ENCODE results near the gene RGS7. TPM values are rescaled to one million over a fixed set of nuclear protein-coding genes. Genes with fewer than 3 reads are reported as not detected.
"Not testable (repeated sequence)": the region's sequence is repeated elsewhere in the genome, so short reads cannot be mapped to it uniquely, and the experiment has no call there.

Gene RGS7
- total and polyA plus RNA-seq, 5 experiments from 2014 or later: not detected

DNA sequence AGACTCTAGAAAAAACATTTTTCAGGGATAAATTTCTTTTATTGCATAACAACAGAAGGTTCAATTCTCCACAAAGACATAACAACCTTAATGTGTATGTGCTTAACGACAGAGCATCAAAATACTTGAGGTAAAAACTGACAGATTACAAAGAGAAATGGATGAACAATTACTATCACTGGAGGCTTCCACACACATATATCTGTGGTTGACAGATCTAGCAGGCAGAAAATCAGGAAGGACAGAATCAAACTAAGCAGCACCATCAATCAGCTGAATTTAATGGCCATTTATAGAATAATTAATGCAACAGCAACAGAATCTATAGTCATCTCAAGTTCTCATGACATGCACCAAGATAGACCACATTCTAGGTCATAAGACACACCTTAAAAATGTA is 439.0 kb downstream of the RGS7 start:
- H3K9me3 Mint-ChIP-seq: peaks cover 3 to 17% (median 10%) of the 10 kb centered on the region in 9 donors
- H3K27ac Mint-ChIP-seq: no peak overlapping the region
- POLR2A ChIA-PET: no interaction called here
- ATAC-seq: no peak
- no peaks in the 10 kb centered on the region for H3K4me1 Mint-ChIP-seq
- no peak for DNase-seq
- H3K4me3 Mint-ChIP-seq: no peak overlapping the region
- H3K27me3 Mint-ChIP-seq: peaks cover 0 to 2% (median 0%) of the 10 kb centered on the region in 5 donors
- no peaks in the 10 kb centered on the region for H3K36me3 Mint-ChIP-seq

DNA sequence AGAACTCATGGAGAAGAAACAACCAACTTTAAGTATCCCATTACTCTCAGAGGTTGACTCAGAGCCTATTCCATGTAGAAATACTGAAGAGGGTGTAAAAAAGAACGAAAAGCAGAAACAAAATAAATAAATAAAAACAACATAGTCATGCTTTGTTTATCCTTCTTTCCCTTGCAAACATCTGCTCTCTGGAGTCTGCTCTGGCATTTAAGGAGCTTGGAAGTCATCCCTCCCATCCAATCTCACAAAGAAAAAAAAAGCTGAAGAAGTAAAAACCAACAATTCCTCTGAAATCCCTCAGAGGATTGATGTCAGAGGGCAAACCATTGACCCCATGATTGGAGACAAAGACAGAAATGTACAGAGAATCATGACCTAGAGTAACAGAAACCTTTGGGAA is 442.5 kb downstream of the RGS7 start:
- H3K4me1 Mint-ChIP-seq: no peaks in the 10 kb centered on the region
- POLR2A ChIA-PET: no interaction called here
- H3K36me3 Mint-ChIP-seq: no peaks in the 10 kb centered on the region

DNA sequence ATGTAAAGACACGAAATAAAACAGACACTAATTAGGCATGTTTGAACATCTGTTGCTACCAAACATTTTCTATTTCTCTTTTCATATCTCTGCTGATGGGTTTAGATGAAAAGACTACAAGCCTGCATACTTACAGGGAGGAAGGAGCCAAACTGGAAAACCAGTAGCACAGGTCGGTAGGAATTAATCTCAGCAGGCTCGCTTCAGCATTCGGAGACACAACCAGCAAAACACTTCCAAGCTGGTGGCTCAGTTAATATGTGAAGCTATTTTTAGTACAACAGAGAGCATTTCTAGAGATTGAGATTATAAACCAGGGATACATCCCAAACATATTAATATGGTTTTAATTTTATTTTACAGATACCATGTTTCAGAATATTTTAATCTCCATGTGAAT is 444.2 kb downstream of the RGS7 start:
- POLR2A ChIA-PET: no interaction called here
- H3K4me1 Mint-ChIP-seq: no peaks in the 10 kb centered on the region
- ATAC-seq (no peak), DNase-seq (no peak)
- H3K4me3 Mint-ChIP-seq: no peak overlapping the region
- peaks cover 0 to 4% (median 0%) of the 10 kb centered on the region in 5 donors for H3K27me3 Mint-ChIP-seq
- peaks cover 0 to 10% (median 2%) of the 10 kb centered on the region in 9 donors for H3K9me3 Mint-ChIP-seq
- H3K36me3 Mint-ChIP-seq: no peaks in the 10 kb centered on the region
- no peak overlapping the region for H3K27ac Mint-ChIP-seq

More for the DNA sequence above, 442.5 kb downstream of the RGS7 start:
- H3K4me3 Mint-ChIP-seq: no peak overlapping the region
- DNase-seq: no peak
- no peak overlapping the region for H3K27ac Mint-ChIP-seq
- H3K9me3 Mint-ChIP-seq: peaks cover 0 to 10% (median 2%) of the 10 kb centered on the region in 9 donors
- no peak for ATAC-seq
- peaks cover 0 to 4% (median 0%) of the 10 kb centered on the region in 5 donors for H3K27me3 Mint-ChIP-seq

GRCh38 chr1:240909701-240910457 is 447.1 kb downstream of the RGS7 start:
- ATAC-seq (no peak), DNase-seq (no peak)
- H3K36me3 Mint-ChIP-seq: no peaks in the 10 kb centered on the region
- no peaks in the 10 kb centered on the region for H3K4me1 Mint-ChIP-seq
- H3K4me3 Mint-ChIP-seq: no peak overlapping the region
- peaks cover 0 to 4% (median 0%) of the 10 kb centered on the region in 5 donors for H3K27me3 Mint-ChIP-seq
- POLR2A ChIA-PET: no interaction called here
- no peak overlapping the region for H3K27ac Mint-ChIP-seq
- peaks cover 0 to 16% (median 3%) of the 10 kb centered on the region in 9 donors for H3K9me3 Mint-ChIP-seq

GRCh38 chr1:240906477-240906876 is 450.5 kb downstream of the RGS7 start:
- no peak overlapping the region for H3K4me3 Mint-ChIP-seq
- no peak for ATAC-seq
- peaks cover 0 to 4% (median 0%) of the 10 kb centered on the region in 5 donors for H3K27me3 Mint-ChIP-seq
- DNase-seq: no peak
- POLR2A ChIA-PET: no interaction called here
- H3K9me3 Mint-ChIP-seq: peaks cover 2 to 34% (median 7%) of the 10 kb centered on the region in 9 donors
- no peaks in the 10 kb centered on the region for H3K4me1 Mint-ChIP-seq
- peaks cover 0 to 5% (median 0%) of the 10 kb centered on the region in 3 donors for H3K36me3 Mint-ChIP-seq
- no peak overlapping the region for H3K27ac Mint-ChIP-seq

DNA sequence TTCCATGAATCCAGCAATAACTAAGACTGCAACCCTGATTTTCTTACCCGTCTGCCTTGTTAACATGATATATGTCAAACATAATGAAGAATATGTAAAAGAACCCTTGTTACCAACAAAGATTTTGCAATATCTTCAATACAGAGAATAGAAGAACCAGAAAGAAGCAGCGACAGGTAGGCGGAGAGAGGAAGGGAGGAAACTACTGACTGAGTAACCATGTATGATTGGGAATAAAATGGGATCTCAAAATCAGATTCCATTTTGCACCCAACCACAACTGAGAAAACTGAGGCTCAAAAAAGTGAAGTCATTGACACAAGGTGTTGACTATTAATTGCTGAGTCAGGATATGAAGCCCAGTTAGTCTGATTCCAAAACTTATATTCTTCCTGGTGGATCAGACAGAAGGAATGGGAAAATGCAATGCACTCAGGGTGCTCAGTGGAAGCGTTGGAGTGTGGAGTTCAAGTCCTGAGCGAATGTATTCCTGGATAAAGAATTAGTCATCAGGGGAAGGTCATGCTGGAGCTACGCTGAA is 451.7 kb downstream of the RGS7 start:
- Mint-ChIP-seq H3K4me3 (no peak overlapping the region), H3K36me3 (peaks cover 0 to 6% (median 0%) of the 10 kb centered on the region in 3 donors), H3K27ac (no peak overlapping the region), H3K27me3 (peaks cover 0 to 3% (median 0%) of the 10 kb centered on the region in 5 donors), H3K9me3 (peaks cover 2 to 35% (median 5%) of the 10 kb centered on the region in 9 donors), H3K4me1 (no peaks in the 10 kb centered on the region)
- no peak for ATAC-seq
- no peak for DNase-seq
- POLR2A ChIA-PET: no interaction called here

- H3K27ac Mint-ChIP-seq, H3K36me3 Mint-ChIP-seq, POLR2A ChIA-PET, DNase-seq, H3K4me3 Mint-ChIP-seq, H3K27me3 Mint-ChIP-seq, H3K4me1 Mint-ChIP-seq, ATAC-seq: not testable (repeated sequence)
- peaks cover 0 to 15% (median 5%) of the 10 kb centered on the region in 9 donors for H3K9me3 Mint-ChIP-seq
These were observed 461.6 kb downstream of the RGS7 start for GRCh38 chr1:240895424-240895823.

DNA sequence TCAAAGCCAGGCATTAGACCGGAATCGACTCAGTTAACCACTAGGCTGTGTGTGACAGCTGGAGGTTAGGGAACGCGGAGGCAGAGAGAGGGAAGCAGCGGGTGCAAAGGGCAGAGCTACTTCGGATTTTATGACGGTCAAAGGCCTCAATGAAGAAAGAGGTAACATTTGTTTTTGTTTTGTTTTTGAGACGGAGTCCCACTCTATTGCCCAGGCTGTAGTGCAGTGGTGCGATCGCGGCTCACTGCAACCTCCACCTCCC is 468.3 kb downstream of the RGS7 start:
- POLR2A ChIA-PET: no interaction called here
- H3K4me3 Mint-ChIP-seq: no peak overlapping the region

DNA sequence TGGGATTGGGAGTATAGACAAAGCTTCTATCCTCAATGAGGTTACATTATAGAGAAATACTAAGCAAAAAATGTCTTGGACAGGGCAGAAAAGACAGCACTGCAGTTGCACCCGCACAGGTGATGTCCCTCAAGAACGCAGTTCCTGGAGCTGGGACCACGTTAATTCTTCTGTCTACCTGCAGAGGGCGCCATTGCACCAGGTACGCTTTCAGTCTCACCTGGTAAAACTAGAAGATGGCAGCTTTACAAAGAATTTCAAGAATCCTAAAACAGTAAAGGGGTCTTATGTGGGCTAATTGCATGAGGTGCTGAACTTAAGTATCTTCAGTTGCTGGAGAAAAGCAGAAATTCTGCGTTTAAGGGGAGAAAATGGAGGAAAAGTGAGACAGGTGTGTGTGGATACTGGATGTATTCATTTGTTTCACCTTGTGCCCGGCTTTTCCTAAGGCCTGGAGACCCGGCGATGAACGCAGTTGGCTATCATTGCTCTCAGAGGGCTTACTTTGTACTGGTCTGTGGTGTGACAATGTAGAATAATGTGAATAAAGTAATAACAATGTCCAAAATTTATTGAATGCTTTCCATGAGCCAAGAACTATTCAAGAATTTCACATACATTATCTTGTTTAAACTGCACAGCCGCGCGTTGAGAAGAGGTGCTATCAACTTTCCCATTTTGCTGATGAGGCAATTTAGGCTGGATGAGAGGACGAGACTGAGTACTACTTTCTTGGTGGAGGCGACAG is 468.8 kb downstream of the RGS7 start:
- no peak for DNase-seq
- H3K4me3 Mint-ChIP-seq: no peak overlapping the region
- no peaks in the 10 kb centered on the region for H3K36me3 Mint-ChIP-seq
- peaks cover 0 to 18% (median 3%) of the 10 kb centered on the region in 9 donors for H3K9me3 Mint-ChIP-seq
- POLR2A ChIA-PET: no interaction called here
- ATAC-seq: no peak
- no peaks in the 10 kb centered on the region for H3K27me3 Mint-ChIP-seq
- no peaks in the 10 kb centered on the region for H3K4me1 Mint-ChIP-seq
- no peak overlapping the region for H3K27ac Mint-ChIP-seq

More for the DNA sequence above, 468.3 kb downstream of the RGS7 start:
- Mint-ChIP-seq H3K27me3 (no peaks in the 10 kb centered on the region), H3K27ac (no peak overlapping the region), H3K36me3 (no peaks in the 10 kb centered on the region), H3K9me3 (peaks cover 0 to 13% (median 3%) of the 10 kb centered on the region in 9 donors), H3K4me1 (no peaks in the 10 kb centered on the region)
- no peak for ATAC-seq
- DNase-seq: no peak

GRCh38 chr1:240883490-240883889 is 473.5 kb downstream of the RGS7 start:
- Mint-ChIP-seq H3K4me1 (no peaks in the 10 kb centered on the region), H3K4me3 (no peak overlapping the region), H3K36me3 (no peaks in the 10 kb centered on the region), H3K27me3 (no peaks in the 10 kb centered on the region), H3K27ac (no peak overlapping the region), H3K9me3 (peaks cover 0 to 21% (median 5%) of the 10 kb centered on the region in 9 donors)
- ATAC-seq (no peak), DNase-seq (no peak)
- POLR2A ChIA-PET: no interaction called here

DNA sequence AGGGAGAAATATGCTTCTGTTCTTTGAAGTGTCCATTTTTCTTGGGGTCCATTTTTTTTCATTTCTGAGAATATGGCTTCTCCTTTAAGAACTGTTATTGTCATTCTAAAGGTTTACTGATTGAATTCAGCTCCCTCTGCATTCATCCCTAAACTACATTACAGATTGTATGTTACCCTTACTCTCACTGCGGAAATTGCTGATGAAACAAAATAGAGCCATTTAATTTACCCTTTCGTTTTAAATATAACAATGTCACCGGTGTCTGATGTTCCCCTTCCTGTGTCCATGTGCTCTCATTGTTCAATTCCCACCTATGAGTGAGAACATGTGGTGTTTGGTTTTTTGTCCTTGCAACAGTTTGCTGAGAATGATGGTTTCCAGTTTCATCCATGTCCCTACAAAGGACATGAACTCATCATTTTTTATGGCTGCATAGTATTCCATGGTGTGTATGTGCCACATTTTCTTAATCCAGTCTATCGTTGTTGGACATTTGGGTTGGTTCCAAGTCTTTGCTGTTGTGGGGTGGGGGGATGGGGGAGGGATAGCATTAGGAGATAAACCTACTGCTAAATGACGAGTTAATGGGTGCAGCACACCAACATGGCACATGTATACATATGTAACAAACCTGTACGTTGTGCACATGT is 474.2 kb downstream of the RGS7 start:
- H3K36me3 Mint-ChIP-seq, H3K4me1 Mint-ChIP-seq, H3K27me3 Mint-ChIP-seq, ATAC-seq, POLR2A ChIA-PET, DNase-seq, H3K27ac Mint-ChIP-seq, H3K4me3 Mint-ChIP-seq: not testable (repeated sequence)
- peaks cover 0 to 21% (median 5%) of the 10 kb centered on the region in 9 donors for H3K9me3 Mint-ChIP-seq

DNA sequence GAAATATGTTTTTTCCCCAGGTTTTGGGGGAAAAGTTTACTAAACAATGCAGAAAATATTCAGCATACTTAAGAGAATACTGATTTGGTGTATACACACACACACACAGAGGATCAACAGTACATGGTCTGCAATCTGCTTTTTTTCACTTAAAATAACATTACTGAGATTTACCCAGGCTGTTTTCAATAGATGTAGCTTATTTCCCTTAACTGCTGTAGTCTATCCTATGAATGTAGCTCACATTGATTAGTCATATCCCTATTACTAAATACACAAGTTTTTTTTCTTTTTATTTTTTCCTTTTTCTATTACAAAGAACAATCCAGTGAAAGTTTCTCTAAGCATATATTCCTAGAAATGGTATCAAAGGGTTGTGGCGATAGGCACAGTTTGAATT is 478.4 kb downstream of the RGS7 start:
- peaks cover 0 to 5% (median 0%) of the 10 kb centered on the region in 3 donors for H3K36me3 Mint-ChIP-seq
- no peak overlapping the region for H3K27ac Mint-ChIP-seq
- no peaks in the 10 kb centered on the region for H3K27me3 Mint-ChIP-seq
- DNase-seq: no peak
- no peak overlapping the region for H3K4me3 Mint-ChIP-seq
- peaks cover 0 to 26% (median 8%) of the 10 kb centered on the region in 9 donors for H3K9me3 Mint-ChIP-seq
- no peaks in the 10 kb centered on the region for H3K4me1 Mint-ChIP-seq
- POLR2A ChIA-PET: no interaction called here
- no peak for ATAC-seq

- POLR2A ChIA-PET: no interaction called here
- ATAC-seq (no peak), DNase-seq (no peak)
- Mint-ChIP-seq H3K27ac (no peak overlapping the region), H3K9me3 (peaks cover 0 to 19% (median 8%) of the 10 kb centered on the region in 9 donors), H3K4me1 (no peaks in the 10 kb centered on the region), H3K36me3 (peaks cover 0 to 5% (median 0%) of the 10 kb centered on the region in 3 donors), H3K27me3 (no peaks in the 10 kb centered on the region), H3K4me3 (no peak overlapping the region)
These were observed 479.4 kb downstream of the RGS7 start for GRCh38 chr1:240877605-240878004.
